SW 1271 (cell line): ENCODE data around the gene IL25.
"Not testable (repeated sequence)": the region's sequence is repeated elsewhere in the genome, so short reads cannot be mapped to it uniquely, and the experiment has no call there.

Experiments used
- DNase-seq, 2 experiments: peaks; one replicate each; lab custom pipeline; 2025; lab: John Stamatoyannopoulos, UW

The IL25 gene

GRCh38 chr14:23372509-23372908, at the start of gene IL25:
Gene IL25 (plus strand): TSS chr14:23372809.
- DNase-seq, result no peak

- DNase-seq, result no peak
Observed at GRCh38 chr14:23323838-23324454, 48.7 kb upstream of the IL25 start.

- DNase-seq, result no peak
Observed at GRCh38 chr14:23324455-23324846, 48.2 kb upstream of the IL25 start.

GRCh38 chr14:23324993-23325392, 47.6 kb upstream of the IL25 start:
- no peak for DNase-seq

GRCh38 chr14:23325746-23326145, 46.9 kb upstream of the IL25 start:
- not testable (repeated sequence) for DNase-seq

- no peak for DNase-seq
Observed at GRCh38 chr14:23326491-23327332, 45.9 kb upstream of the IL25 start.

GRCh38 chr14:23327947-23328744, 44.5 kb upstream of the IL25 start:
- DNase-seq, result peak in 1 of 2 experiments; percentile 67

- no peak for DNase-seq
Observed at GRCh38 chr14:23335623-23336022, 37.0 kb upstream of the IL25 start.

- peak in 1 of 2 experiments; percentile 15 for DNase-seq
Observed at GRCh38 chr14:23339506-23340268, 32.9 kb upstream of the IL25 start.

GRCh38 chr14:23344481-23344880, 28.1 kb upstream of the IL25 start:
- no peak for DNase-seq

GRCh38 chr14:23345987-23346692, 26.5 kb upstream of the IL25 start:
- no peak for DNase-seq

- no peak for DNase-seq
Observed at GRCh38 chr14:23346693-23347405, 25.8 kb upstream of the IL25 start.

GRCh38 chr14:23347406-23348296, 25.0 kb upstream of the IL25 start:
- DNase-seq, result no peak

GRCh38 chr14:23348297-23348655, 24.3 kb upstream of the IL25 start:
- no peak for DNase-seq

GRCh38 chr14:23349156-23349845, 23.3 kb upstream of the IL25 start:
- DNase-seq, result no peak

GRCh38 chr14:23351681-23352505, 20.7 kb upstream of the IL25 start:
- no peak for DNase-seq

- DNase-seq, result peak; percentile 46 to 77
Observed at GRCh38 chr14:23352506-23353432, 19.8 kb upstream of the IL25 start, which contains the start of gene SLC22A17. Gene SLC22A17 (minus strand): TSS chr14:23352887.
